Fibroblast of gingiva (primary cell): ENCODE data around the gene OR8S1.
"Not testable (repeated sequence)": the region's sequence is repeated elsewhere in the genome, so short reads cannot be mapped to it uniquely, and the experiment has no call there.

Experiments
- DNase-seq: peaks from one replicate; pipeline ENCODE4 v3.0.0-alpha.2; 2011; ENCODE audit warnings: low read depth

The OR8S1 gene, protein sequence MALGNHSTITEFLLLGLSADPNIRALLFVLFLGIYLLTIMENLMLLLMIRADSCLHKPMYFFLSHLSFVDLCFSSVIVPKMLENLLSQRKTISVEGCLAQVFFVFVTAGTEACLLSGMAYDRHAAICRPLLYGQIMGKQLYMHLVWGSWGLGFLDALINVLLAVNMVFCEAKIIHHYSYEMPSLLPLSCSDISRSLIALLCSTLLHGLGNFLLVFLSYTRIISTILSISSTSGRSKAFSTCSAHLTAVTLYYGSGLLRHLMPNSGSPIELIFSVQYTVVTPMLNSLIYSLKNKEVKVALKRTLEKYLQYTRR

DNA sequence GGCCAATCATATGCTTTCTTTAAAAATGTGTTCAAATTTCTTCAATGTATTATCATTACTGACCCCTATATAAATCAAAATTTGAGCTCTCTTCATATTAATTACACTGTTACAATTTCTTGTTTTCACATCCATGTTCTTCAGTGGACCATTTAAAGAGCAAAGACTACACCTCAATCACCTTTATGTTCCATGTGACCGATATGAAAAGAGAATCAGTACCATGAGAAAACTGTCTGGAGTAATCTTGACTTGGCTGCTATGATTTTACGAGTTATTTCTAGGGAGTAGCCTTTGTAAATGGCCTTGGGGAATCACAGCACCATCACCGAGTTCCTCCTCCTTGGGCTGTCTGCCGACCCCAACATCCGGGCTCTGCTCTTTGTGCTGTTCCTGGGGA is at the start of gene OR8S1:
OR8S1 (plus strand) TSS at position 301 of the 400 bp plus-strand sequence; CDS start at position 301, 0 bp downstream.
- DNase-seq, result no peak

DNA sequence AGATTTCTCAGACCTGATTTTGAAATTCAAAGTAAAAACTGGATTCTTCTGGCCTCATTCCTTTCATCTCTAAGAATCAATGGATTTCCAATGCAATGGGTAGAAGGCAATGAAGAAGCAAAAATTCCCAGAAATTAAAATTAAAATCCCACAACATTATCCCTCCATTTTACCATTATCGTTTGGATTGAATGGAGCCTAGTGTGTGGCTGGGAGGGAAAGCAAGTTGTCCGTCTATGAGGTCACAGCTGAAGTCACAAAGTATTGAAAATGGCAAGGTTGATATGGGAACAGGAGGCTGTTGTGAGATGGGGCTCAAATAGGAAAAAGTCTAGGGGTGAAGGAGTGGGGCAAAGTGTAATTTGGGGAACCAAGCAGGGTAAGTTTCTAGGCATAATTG is 43.2 kb upstream of the OR8S1 start, which contains the start of gene C12orf54:
C12orf54 (plus strand) TSS at position 301 of the 400 bp plus-strand sequence. CDS start 799 bp downstream, outside the sequence.
- DNase-seq, result no peak

DNA sequence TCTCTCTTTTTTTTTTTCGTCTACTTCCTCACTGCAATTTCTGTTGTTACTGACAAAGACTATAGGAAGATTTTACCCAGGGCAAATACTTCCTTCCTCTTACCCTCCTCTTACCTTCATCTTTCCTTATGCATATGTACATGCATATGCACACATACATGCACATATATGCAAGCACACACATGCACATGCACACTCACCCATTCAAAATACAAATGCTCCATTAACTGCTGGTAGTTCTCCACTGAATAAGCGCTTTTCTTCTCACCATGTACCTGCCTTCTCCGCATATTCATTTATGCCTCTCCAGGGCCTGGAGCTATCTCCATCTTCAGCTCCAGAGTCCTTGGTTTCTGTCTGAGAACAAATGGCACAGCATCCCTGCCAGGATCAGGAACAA is 42.5 kb upstream of the OR8S1 start:
- DNase-seq, result no peak

DNA sequence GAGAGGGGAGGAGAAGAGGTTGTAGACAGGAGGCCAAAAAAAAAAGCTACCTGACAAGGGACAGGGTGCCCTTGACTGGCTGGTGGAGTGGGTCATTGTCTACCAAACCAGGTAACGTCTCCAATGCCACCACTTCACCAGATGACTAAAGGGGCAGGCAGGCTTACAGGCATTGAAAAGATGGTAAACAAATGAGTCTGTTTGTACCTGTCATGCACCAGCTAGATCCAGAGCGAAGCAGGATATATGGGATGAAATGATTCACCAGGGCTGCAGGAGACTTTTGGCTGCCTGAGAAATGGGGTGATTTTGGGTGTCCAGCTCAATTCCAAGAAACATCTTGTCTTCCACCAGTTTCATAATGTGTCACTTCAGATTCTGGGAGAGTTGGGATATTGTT is 39.2 kb upstream of the OR8S1 start:
- no peak for DNase-seq

DNA sequence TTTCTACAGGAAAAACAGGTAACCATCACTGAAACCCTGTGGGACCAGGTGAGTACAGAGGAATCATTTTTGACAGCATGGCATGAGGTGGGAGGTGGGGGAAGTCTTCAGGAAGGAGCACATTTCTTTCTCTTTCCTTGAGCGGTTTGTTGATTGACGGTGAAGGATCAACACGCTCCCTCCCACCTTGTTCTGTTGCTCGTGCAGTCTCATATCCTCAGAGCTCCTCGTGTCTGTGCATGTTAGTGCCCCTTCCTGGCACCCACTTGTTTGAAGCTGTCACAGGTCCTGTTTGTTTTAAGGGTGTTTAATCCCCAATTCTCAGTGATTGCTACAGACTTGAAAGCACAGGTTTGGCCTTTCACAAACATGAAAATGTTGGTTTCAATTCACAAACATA is 38.8 kb upstream of the OR8S1 start:
- DNase-seq, result no peak

DNA sequence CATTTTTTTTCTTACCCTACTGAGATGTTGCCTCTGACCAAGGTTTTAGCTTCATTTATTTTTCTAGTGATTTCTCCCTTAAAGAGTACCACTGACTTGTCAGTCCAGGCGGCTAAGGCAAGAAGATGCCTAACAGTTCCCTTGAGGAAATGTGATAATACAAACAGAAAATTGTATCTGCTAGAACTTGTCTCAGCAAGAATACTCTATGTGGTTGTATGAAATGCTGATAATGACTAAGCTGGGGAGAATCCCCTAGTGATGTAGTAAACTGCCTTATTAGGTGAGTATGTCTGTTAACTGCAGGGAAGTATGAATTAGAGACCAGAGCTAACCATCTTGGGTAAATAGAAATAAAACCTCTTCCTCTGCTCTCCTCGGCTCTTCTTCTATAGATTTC is 36.4 kb upstream of the OR8S1 start:
- no peak for DNase-seq

DNA sequence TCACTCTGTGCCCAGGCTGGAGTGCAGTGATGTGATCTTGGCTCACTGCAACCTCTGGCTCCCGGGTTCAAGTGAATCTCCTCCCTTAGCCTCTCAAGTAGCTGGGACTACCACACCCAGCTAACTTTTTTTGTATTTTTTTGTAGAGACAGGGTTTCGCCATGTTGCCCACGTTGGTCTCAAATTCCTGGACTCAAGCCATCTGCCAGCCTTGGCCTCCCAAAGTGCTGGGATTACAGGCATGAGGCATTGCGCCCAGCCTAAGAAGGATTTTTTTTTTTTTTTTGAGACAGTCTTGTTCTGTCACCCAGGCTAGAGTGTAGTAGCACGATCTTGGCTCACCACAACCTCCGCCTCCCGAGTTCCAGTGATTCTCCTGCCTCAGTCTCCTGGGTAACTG is 36.0 kb upstream of the OR8S1 start:
- not testable (repeated sequence) for DNase-seq

DNA sequence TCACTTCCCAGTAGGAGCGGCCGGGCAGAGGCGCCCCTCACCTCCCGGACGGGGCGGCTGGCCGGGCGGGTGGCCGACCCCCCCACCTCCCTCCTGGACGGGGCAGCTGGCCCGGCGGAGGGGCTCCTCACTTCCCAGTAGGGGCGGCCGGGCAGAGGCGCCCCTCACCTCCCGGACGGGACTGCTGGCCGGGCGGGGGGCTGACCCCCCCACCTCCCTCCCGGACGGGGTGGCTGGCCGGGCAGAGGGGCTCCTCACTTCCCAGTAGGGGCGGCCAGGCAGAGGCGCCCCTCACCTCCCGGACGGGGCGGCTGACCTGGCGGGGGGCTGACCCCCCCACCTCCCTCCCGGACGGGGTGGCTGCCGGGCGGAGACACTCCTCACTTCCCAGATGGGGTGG is 25.2 kb upstream of the OR8S1 start:
- not testable (repeated sequence) for DNase-seq

DNA sequence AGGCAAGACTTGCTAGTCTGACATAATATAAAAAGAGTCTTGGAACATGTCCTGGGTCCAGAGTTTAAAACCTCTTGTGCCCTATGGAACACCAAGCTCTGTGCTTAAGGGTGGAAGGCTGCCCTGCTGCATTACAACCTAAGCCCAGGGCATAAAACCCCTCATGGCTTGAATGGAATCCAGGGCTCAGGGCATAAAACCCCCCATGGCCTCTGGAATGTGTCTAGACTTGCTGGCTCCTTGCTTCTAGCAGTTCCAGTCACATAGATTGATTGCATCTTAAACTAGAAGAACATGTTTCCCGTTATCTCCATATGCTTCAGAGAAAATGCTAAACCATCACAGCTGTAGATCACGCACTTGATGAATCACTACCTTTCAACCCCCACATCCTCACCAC is 18.6 kb upstream of the OR8S1 start:
- DNase-seq, result not testable (repeated sequence)

DNA sequence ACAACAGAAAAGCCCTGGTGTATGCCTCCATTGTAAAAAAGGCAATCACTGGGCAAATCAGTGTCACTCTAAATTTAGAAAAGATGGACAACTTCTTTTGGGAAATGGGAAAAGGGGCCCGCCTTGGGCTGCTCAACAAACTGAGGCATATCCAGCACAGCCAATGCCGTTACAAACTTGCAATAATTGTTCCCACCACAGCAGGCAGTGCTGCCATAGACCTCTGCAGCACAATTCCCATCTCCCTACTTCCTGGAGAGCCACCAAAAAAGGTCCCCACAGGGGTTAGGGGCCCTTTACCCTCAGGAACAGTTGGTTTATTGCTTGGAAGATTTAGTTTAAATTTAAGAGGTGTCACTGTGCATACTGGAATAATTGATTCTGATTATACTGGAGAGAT is 16.4 kb upstream of the OR8S1 start:
- no peak for DNase-seq

DNA sequence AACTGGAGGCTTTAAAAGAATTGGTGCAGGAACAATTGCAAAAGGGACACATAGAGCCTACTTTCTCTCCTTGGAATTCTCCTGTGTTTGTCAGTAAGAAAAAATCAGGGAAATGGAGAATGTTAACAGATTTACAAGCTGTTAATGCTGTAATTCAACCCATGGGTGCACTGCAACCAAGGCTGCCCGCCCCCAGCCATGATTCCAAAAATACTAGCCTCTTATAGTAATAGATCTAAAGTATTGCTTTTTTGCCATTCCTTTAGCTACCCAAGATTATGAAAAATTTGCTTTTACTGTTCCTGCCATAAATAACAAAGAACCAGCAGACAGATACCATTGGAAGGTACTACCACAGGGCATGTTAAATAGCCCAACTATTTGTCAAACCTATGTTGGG is 15.3 kb upstream of the OR8S1 start:
- no peak for DNase-seq

DNA sequence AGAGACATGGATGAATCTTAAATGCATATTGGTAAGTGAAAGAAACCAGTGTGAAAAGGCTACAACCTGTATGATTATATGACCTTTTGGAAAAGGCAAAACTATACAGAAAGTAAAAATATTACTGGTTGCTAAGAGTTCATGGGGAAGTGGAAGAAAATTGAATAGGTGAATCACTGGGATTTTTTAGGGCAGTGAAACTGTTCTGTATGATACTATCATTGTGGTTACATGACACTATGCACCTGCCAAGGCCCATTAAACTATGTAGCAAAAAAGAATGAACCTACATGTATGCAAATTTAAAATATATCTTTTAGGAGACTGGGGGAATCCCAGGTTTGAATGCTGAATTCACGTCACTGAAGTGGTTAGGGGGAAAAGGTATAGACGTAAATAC is 12.6 kb upstream of the OR8S1 start:
- no peak for DNase-seq

DNA sequence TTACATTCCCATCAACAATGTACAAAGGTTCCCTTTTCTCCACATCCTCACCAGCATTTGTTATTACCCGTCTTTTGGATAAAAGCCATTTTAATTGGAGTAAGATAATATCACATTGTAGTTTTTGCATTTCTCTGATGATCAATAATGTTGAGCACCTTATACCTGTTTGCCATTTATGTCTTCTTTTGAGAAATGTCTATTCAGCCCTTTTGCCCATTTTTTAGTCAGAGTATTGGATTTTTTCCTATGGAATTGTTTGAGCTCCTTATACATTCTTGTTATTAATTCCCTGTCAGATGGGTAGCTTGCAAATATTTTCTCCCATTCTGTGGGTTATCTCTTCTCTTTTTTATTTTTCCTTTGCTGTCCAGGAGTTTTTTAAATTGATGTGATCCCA is 10.7 kb upstream of the OR8S1 start:
- DNase-seq, result no peak

DNA sequence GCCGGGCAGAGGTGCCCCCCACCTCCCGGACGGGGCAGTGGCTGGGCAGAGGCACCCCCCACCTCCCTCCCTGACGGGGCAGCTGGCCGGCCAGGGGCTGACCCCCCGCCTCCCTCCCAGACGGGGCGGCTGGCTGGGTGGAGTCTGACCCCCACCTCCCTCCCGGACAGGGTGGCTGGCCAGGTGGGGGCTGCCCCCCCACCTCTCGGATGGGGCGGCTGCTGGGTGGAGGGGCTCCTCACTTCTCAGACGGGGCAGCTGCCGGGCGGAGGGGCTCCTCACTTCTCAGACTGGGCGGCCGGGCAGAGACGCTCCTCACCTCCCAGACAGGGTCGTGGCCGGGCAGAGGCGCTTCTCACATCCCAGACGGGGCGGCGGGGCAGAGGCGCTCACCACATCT is 5.1 kb upstream of the OR8S1 start:
- not testable (repeated sequence) for DNase-seq

DNA sequence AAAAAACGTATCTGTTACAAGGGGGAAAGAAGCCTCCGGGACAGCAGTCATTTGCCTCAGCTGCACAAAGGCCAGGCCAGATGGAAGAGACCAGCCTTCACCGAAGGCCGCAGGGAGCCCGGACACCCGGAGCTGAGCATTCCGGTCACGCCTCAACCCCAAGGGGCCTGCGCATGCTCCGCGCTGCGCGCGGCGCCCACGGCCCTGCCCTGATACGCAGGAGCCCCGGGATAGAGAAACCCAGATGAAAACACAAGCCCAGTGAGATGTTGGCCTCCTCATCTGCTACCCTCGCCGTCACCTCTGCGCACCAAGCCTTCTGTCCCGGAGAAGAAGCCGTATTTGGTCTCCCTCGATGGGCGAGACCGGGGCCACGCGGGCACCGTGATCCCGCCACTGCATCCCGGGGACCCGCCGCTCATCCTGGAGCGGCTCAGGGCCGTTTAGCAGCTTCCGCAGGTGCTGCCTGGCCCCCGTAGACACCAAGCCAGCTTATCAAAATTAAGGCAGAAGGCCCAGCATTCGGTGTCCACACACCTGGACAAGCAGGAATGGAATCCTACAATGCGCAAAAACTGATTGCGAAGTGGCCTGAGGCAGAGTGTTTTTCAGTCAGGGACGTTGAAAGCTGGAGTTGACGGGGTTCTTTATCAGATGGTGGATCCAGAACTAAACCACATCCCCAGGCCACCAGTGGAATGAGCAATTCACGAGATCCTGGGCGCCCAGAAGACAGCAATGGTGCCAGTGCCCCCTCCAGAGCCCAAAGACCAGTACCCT is 2.6 kb downstream of the OR8S1 start:
- DNase-seq, result no peak

DNA sequence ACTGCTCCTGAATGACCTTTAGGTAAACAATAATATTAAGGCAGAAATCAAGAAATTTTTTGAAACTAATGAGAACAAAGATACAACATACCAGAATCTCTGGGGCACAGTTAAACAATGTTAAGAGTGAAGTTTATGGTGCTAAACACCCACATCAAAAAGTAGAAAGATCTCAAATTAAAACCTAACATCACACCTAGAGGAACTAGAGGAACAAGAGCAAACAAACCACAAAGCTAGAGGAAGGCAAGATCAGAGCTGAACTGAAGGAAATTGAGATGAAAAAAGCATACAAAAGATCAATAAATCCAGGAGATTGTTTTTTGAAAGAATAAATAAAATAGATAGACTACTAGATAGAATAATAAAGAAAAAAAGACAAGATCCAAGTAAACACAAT is 7.2 kb downstream of the OR8S1 start:
- no peak for DNase-seq

DNA sequence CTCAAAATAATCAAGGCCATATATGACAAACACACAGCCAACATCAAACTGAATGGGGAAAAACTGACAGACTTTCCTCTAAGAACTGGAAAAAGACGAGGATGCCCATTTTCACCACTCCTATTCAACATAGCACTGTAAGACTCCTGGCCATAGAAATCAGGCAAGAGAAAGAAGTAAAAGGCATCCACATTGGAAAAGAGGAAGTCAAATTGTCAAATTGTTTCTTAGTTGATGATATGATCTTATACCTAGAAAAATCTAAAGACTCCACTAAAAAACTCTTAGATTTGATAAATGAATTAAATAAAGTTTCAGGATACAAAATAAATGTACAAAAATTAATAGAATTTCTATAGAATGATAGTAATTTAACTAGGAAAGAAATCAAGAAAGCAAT is 11.2 kb downstream of the OR8S1 start:
- DNase-seq, result no peak

DNA sequence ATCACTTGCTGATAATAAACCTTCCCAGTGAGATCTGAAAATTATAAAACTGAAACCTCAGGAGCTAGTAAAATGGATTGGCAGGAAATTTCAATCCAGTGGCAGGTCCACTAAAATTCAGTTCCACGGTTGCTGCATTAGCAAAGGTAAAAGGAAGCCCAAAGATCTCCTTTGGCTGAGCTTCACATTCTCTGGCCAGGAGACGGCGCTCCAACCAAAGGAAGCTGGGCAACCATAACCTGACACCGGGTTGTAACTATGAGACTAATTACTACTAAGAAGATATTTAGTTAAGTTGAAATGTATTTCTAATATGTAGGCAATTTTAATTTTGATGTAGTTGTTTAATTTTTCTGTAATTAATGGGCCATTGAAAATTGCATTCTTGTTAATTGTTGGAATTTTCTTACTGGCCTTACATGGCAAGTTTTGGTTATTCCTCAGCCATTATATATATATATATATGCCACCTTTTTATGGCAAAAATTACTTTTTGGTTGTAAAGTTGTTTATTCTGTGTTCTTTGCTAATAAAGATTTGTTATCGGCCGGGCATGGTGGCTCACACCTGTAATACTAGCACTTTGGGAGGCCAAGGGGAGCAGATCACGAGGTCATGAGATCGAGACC is 17.0 kb downstream of the OR8S1 start:
- no peak for DNase-seq

DNA sequence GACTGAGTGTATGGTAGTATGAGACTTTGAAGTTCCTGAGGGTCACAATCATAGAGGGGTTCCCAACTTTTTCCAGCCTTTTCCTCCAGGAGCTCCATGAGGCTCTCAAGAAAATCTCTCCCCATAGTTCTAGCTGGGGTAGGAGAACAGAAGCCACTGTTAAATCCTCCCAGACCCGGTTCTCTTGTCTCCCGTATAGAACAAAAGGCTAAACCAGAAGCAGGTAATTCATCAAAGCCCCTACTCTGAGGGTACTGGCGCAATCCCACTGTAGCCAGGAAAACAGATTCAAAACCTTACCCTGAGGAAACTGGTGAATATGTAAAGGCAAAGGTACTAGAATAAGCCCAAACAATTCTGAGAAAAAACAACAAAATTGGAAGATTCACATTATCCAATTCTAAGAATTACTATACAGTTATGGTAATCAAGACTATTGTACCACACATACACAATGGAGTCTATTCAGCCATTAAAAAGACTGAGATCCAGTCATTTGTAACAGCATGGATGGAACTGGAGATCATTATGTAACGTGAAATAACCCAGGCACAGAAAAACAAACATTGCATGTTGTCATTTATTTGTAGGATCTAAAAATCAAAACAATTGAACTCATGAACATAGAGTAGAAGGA is 20.5 kb downstream of the OR8S1 start:
- no peak for DNase-seq

DNA sequence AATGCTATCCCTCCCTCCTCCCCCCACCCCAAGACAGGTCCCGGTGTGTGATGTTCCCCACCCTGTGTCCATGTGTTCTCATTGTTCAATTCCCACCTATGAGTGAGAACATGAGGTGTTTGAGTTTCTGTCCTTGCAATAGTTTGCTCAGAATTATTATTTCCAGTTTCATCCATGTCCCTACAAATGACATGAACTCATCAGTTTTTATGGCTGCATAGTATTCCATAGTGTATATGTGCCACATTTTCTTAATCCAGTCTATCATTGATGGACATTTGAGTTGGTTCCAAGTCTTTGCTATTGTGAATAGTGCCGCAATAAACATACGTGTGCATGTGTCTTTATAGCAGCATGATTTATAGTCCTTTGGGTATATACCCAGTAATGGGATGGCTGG is 21.6 kb downstream of the OR8S1 start:
- DNase-seq, result not testable (repeated sequence)

DNA sequence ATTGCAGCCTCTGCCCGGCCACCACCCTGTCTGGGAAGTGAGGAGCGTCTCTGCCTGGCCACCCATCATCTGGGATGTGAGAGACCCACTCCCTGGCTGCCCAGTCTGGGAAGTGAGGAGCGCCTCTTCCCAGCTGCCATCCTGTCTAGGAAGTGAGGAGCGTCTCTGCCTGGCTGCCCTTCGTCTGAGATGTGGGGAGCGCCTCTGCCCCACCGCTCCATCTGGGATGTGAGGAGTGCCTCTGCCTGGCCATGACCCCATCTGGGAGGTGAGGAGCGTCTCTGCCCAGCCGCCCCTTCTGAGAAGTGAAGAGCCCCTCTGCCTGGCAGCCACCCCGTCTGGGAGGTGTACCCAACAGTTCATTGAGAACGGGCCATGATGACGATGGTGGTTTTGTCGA is 26.2 kb downstream of the OR8S1 start:
- DNase-seq, result not testable (repeated sequence)

DNA sequence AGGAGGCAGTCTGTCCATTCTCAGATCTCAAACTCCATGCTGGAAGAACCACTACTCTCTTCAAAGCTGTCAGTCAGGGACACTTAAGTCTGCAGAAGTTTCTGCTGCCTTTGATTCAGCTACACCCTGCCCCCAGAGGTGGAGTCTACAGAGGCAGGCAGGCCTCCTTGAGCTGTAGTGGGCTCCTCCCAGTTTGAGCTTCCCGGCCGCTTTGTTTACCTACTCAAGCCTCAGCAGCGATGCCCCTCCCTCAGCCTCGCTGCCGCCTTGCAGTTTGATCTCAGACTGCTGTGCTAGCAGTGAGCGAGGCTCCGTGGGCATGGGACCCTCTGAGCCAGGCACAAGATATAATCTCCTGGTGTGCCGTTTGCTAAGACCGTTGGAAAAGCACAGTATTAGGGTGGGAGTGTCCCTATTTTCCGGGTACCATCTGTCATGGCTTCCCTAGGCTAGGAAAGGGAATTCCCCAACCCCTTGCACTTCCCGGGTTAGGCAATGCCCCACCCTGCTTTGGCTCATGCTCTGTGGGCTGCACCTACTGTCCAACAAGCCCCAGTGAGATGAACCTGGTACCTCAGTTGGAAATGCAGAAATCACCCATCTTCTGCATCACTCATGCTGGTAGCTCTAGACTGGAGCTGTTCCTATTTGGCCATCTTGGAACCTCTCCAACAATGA is 28.4 kb downstream of the OR8S1 start:
- not testable (repeated sequence) for DNase-seq
